GM18909 (cell line): Measurements from ENCODE around the gene MYZAP.
"Not testable (repeated sequence)": the region's sequence is repeated elsewhere in the genome, so short reads cannot be mapped to it uniquely, and the experiment has no call there.

Experiments
- ATAC-seq: cut with Tn5 transposase; IDR thresholded peaks from one replicate; pipeline ENCODE4 v1.9.1; 2021; ENCODE audit warnings: mild to moderate bottlenecking; ENCODE audit not compliant: unreplicated experiment, poor library complexity

Gene MYZAP

GRCh38 chr15:57615951-57616496 is 24.3 kb downstream of the MYZAP start:
- not testable (repeated sequence) for ATAC-seq

GRCh38 chr15:57618325-57618724 is 26.6 kb downstream of the MYZAP start:
- ATAC-seq: no peak

- ATAC-seq: no peak
Measured at GRCh38 chr15:57619746-57620145, 28.0 kb downstream of the MYZAP start.

GRCh38 chr15:57624730-57625129 is 33.0 kb downstream of the MYZAP start:
- ATAC-seq: no peak

GRCh38 chr15:57625703-57626448 is 34.2 kb downstream of the MYZAP start:
- no peak for ATAC-seq

GRCh38 chr15:57626713-57627440 is 35.2 kb downstream of the MYZAP start:
- ATAC-seq: no peak

GRCh38 chr15:57631386-57632110 is 39.8 kb downstream of the MYZAP start:
- ATAC-seq: no peak

GRCh38 chr15:57634290-57634689 is 42.6 kb downstream of the MYZAP start:
- no peak for ATAC-seq

GRCh38 chr15:57635300-57635909 is 43.7 kb downstream of the MYZAP start:
- ATAC-seq: no peak

- no peak for ATAC-seq
Measured at GRCh38 chr15:57637846-57638245, 46.1 kb downstream of the MYZAP start.

GRCh38 chr15:57639306-57639705 is 47.6 kb downstream of the MYZAP start:
- ATAC-seq: no peak

- no peak for ATAC-seq
Measured at GRCh38 chr15:57640930-57641682, 49.4 kb downstream of the MYZAP start.

- ATAC-seq: no peak
Measured at GRCh38 chr15:57643826-57644225, 52.1 kb downstream of the MYZAP start.

- ATAC-seq: no peak
Measured at GRCh38 chr15:57646087-57646486, 54.4 kb downstream of the MYZAP start.

- ATAC-seq: no peak
Measured at GRCh38 chr15:57647071-57647790, 55.5 kb downstream of the MYZAP start.

GRCh38 chr15:57647791-57648130 is 56.1 kb downstream of the MYZAP start:
- ATAC-seq: no peak

- ATAC-seq: no peak
Measured at GRCh38 chr15:57649138-57649537, 57.4 kb downstream of the MYZAP start.

- ATAC-seq: no peak
Measured at GRCh38 chr15:57651445-57651844, 59.7 kb downstream of the MYZAP start.

GRCh38 chr15:57652481-57652880 is 60.8 kb downstream of the MYZAP start:
- ATAC-seq: no peak
